ENCODE data around the gene ZFP1.

GRCh38 chr16:75101635-75102034, 46.7 kb upstream of the ZFP1 start:
- TF ChIP-seq POLR2A (IDR thresholded peaks at IDR 0.05) (no peak), CTCF (IDR thresholded peaks at IDR 0.05) (no peak)

All from upper lobe of left lung (tissue), 4 donors.